BJ (cell line): ENCODE measurements around the gene DDAH1. TPM values are rescaled to one million over a fixed set of nuclear protein-coding genes. Genes with fewer than 3 reads are reported as not detected.

Experiments used
- CTCF ChIA-PET: fragments of 350-600 bp; formaldehyde crosslinking; extraction: SDS; loops from one replicate; lab custom pipeline; 2021; ENCODE audit warnings: antibody characterized with exemption, inconsistent platforms; lab: Yijun Ruan, JAX
- POLR2A ChIA-PET: fragments of 300-600 bp; sonication (Branson Sonifier 250); formaldehyde crosslinking; extraction: SDS; loops from one replicate; lab custom pipeline; 2021; ENCODE audit warnings: antibody characterized with exemption; lab: Charles Lee
- DNase-seq: peaks from one replicate; pipeline ENCODE4 v3.0.0-alpha.2; 2011; ENCODE audit warnings: low read depth
- H3K27me3 ChIP-seq: 2 replicates; pipeline ENCODE4 v1.6.0; 2011; ENCODE audit warnings: low read length; ENCODE audit not compliant: control insufficient read depth, insufficient read depth
- H3K36me3 ChIP-seq: 2 replicates; pipeline ENCODE4 v1.5.1; 2011; ENCODE audit warnings: low read length; ENCODE audit not compliant: control insufficient read depth, insufficient read depth
- H3K4me3 ChIP-seq: 2 replicates; pipeline ENCODE4 v1.5.1; 2011; ENCODE audit warnings: low read depth, mild to moderate bottlenecking, control low read depth, low read length
- CTCF ChIP-seq: IDR thresholded peaks from 2 replicates; pipeline ENCODE4 v1.5.1; 2011; ENCODE audit warnings: low read depth, mild to moderate bottlenecking, control low read depth, inconsistent platforms, low read length, moderate library complexity; ENCODE audit not compliant: insufficient read depth
- polyA plus RNA-seq: library from polyadenylated mRNA; depleted of rRNA; stranded (reverse); fragments of >200 nt; gene quantifications from 2 replicates; pipeline ENCODE4 v1.2.3, GENCODE V29; 2011

DDAH1 gene
- polyA plus RNA-seq, 1 experiment, result 244 TPM

DNA sequence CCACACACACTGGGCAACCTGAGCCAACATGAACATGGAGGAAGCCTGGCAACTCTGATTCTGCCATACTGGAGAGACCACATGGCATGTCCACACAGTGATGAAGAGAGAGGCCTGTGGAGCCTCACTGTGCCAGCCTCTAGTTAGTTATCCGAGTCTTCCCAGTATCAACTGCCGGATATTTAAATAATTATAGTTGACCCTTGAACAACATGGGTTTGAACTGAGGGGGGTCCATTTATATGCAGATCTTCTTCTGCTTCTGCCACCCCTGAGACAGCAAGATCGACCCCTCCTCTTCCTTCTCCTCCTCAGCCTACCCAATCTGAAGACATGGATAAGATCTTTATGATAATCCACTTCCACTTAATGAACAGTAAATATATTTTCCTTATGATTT, 27.8 kb downstream of the DDAH1 start:
- no peak for TF ChIP-seq CTCF
- POLR2A ChIA-PET, result no interaction called here
- Histone ChIP-seq H3K4me3 (no peak overlapping the region), H3K27me3 (no peaks in the 10 kb centered on the region), H3K36me3 (no peaks in the 10 kb centered on the region)
- CTCF ChIA-PET, result no interaction called here
- no peak for DNase-seq

GRCh38 chr1:85433096-85433495, 31.9 kb downstream of the DDAH1 start:
- Histone ChIP-seq H3K4me3 (no peak overlapping the region), H3K27me3 (no peaks in the 10 kb centered on the region), H3K36me3 (no peaks in the 10 kb centered on the region)
- TF ChIP-seq CTCF, result no peak
- no peak for DNase-seq
- POLR2A ChIA-PET, result interaction anchor here (0.6 kb wide), 1 partner anchor 72 kb away, joined by 3 read pairs; no protein-coding TSS in a partner anchor
- CTCF ChIA-PET, result no interaction called here

- ChIA-PET CTCF (no interaction called here), POLR2A (no interaction called here)
- Histone ChIP-seq H3K27me3 (no peaks in the 10 kb centered on the region), H3K36me3 (no peaks in the 10 kb centered on the region), H3K4me3 (no peak overlapping the region)
- no peak for DNase-seq
- no peak for TF ChIP-seq CTCF
Observed at GRCh38 chr1:85428471-85429089, 36.4 kb downstream of the DDAH1 start.

DNA sequence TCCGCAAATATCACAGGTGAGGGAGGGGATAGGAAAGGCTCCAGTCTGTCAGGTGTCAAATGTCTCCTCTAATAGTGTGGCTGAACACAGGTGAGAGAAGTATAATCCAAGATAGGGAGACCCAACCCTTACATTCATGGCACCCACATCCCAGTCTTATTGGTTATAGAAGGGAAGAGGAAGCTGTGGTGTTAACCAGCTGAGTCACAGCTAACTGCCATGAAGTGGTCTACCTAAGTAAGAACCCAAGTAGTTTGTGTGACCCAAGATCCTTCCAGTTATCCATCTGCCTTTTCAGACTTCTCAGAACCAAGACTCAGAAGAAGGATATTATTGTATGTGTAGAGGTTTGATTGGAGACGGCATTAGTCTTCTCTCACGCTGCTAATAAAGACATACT, 37.1 kb downstream of the DDAH1 start:
- H3K27me3 ChIP-seq, result no peaks in the 10 kb centered on the region
- POLR2A ChIA-PET, result no interaction called here
- CTCF ChIA-PET, result interaction anchor here (0.8 kb wide), 1 partner anchor 13 kb away, joined by 3 read pairs; no protein-coding TSS in a partner anchor
- no peak for DNase-seq
- TF ChIP-seq CTCF, result no peak
- no peaks in the 10 kb centered on the region for H3K36me3 ChIP-seq
- H3K4me3 ChIP-seq, result no peak overlapping the region

DNA sequence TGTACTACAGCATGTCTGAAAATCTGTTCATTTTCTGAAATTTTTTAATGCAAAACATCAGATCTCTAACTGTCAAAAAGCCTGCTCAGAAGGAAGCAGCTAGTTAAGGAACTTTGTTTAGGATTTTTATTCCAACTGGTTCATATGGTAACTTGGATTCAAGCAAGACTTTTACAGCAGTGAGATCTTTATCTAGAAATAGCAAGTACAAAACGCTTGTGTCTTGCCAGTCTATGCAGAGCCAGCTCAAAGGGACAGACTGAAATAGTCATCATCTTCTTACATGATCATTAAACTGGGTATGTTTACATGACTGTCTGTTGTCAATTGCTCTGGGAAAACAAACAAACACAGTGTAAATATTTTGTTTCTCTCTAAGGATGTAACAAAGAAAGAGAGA, 37.6 kb downstream of the DDAH1 start:
- TF ChIP-seq CTCF, result no peak
- peak; percentile 20 for DNase-seq
- H3K36me3 ChIP-seq, result no peaks in the 10 kb centered on the region
- no peaks in the 10 kb centered on the region for H3K27me3 ChIP-seq
- ChIA-PET CTCF (interaction anchor here (0.8 kb wide), 1 partner anchor 12 kb away, joined by 3 read pairs; no protein-coding TSS in a partner anchor), POLR2A (interaction anchor here (0.6 kb wide), 1 partner anchor 155 kb away, joined by 13 read pairs; no protein-coding TSS in a partner anchor)
- H3K4me3 ChIP-seq, result no peak overlapping the region
